PC-3 (cell line): ENCODE measurements around the gene ST8SIA2. TPM values are rescaled to one million over a fixed set of nuclear protein-coding genes. Genes with fewer than 3 reads are reported as not detected.

ENCODE experiments used
- ATAC-seq: fragments of 200-7000 bp; cut with Tn5 transposase; 2 replicates; pipeline ENCODE4 v1.9.1; 2020; ENCODE audit warnings: mild to moderate bottlenecking, moderate library complexity
- BruUV-seq: library from RNA; stranded (reverse); fragments of 400-500 nt; replicated peaks from 2 replicates; lab custom pipeline; 2021; lab: Mats Ljungman, UMichigan
- CTCF ChIA-PET: fragments of 300-600 bp; sonication (Branson Sonifier 250); formaldehyde crosslinking; loops from one replicate; lab custom pipeline; 2022; ENCODE audit warnings: antibody characterized with exemption; lab: Charles Lee
- POLR2A ChIA-PET: fragments of 300-600 bp; sonication (Branson Sonifier 250); formaldehyde crosslinking; loops from one replicate; lab custom pipeline; 2022; ENCODE audit warnings: antibody characterized with exemption; ENCODE audit not compliant: unreplicated experiment; lab: Charles Lee
- DNase-seq: peaks from one replicate; pipeline ENCODE4 v3.0.0-alpha.2; 2015
- H2AFZ ChIP-seq: fragments of 300-600 bp; sonication (generic); 2 replicates; pipeline ENCODE4 v1.6.0; 2016; ENCODE audit warnings: antibody characterized with exemption, low read length
- H3F3A ChIP-seq: fragments of 300-600 bp; sonication (generic); one replicate; pipeline ENCODE4 v1.6.0; 2017; ENCODE audit warnings: antibody characterized with exemption, low read length, control low read depth, mild to moderate bottlenecking; ENCODE audit not compliant: unreplicated experiment
- H3K27ac ChIP-seq: fragments of 300-600 bp; sonication (generic); 2 replicates; pipeline ENCODE4 v1.5.1; 2016; ENCODE audit warnings: mild to moderate bottlenecking, low read length
- H3K27me3 ChIP-seq: fragments of 300-600 bp; sonication (generic); 2 replicates; pipeline ENCODE4 v1.6.1; 2016; ENCODE audit warnings: low read length, mixed read lengths
- H3K36me3 ChIP-seq: fragments of 300-600 bp; sonication (generic); 2 replicates; pipeline ENCODE4 v1.6.1; 2016; ENCODE audit warnings: low read depth, mixed run types, low read length, mixed read lengths
- H3K4me1 ChIP-seq: fragments of 300-600 bp; sonication (generic); 2 replicates; pipeline ENCODE4 v1.5.1; 2016; ENCODE audit warnings: low read length; ENCODE audit not compliant: insufficient read depth
- H3K4me2 ChIP-seq: fragments of 300-600 bp; sonication (generic); 2 replicates; pipeline ENCODE4 v1.6.0; 2016; ENCODE audit warnings: low read length
- H3K4me3 ChIP-seq: fragments of 300-600 bp; sonication (generic); 2 replicates; pipeline ENCODE4 v1.5.1; 2016; ENCODE audit warnings: mild to moderate bottlenecking, low read length, mixed read lengths
- H3K79me2 ChIP-seq: fragments of 300-600 bp; sonication (generic); 2 replicates; pipeline ENCODE4 v1.6.1; 2017; ENCODE audit warnings: low read length, mixed read lengths
- H3K9ac ChIP-seq: fragments of 300-600 bp; sonication (generic); 2 replicates; pipeline ENCODE4 v1.6.0; 2016; ENCODE audit warnings: mild to moderate bottlenecking, low read length
- H3K9me2 ChIP-seq: fragments of 300-600 bp; sonication (generic); replicated peaks from 2 replicates; pipeline ENCODE4 v1.6.1; 2016; ENCODE audit warnings: mixed run types, low read length, mixed read lengths
- H3K9me3 ChIP-seq: fragments of 300-600 bp; sonication (generic); 2 replicates; pipeline ENCODE4 v1.6.1; 2016; ENCODE audit warnings: low read length, mixed read lengths
- H4K20me1 ChIP-seq: fragments of 300-600 bp; sonication (generic); 2 replicates; pipeline ENCODE4 v1.6.1; 2016; ENCODE audit warnings: low read length, mixed read lengths
- CTCF ChIP-seq: fragments of 300-600 bp; sonication (generic); conservative IDR thresholded peaks from 2 replicates; pipeline ENCODE4 v1.5.1; 2017; ENCODE audit warnings: antibody characterized with exemption, low read depth, mild to moderate bottlenecking, low read length
- EZH2 ChIP-seq: fragments of 300-600 bp; sonication (generic); IDR thresholded peaks from one replicate; pipeline ENCODE4 v1.6.1; 2017; ENCODE audit warnings: antibody characterized with exemption, mild to moderate bottlenecking, low read length; ENCODE audit not compliant: unreplicated experiment
- EZH2phosphoT487 ChIP-seq: fragments of 300-600 bp; sonication (generic); IDR thresholded peaks from 2 replicates; pipeline ENCODE4 v1.6.1; 2018; ENCODE audit warnings: mild to moderate bottlenecking, antibody characterized with exemption, low read length, borderline replicate concordance
- intact Hi-C: fragments of 100-400 bp; cut with micrococcal nuclease; formaldehyde crosslinking; loops from 2 replicates; pipeline ENCODE4 v1.9.0; 2023
- total RNA-seq: library from RNA; depleted of rRNA; stranded (reverse); fragments of >200 nt; gene quantifications from 2 replicates; pipeline ENCODE4 v1.2.3, GENCODE V29; 2014

Gene ST8SIA2
- total RNA-seq, 1 experiment from 2014 or later: not detected

- Histone ChIP-seq H3K9me2 (no peaks in the 10 kb centered on the region), H4K20me1 (no peaks in the 10 kb centered on the region), H3K4me1 (no peaks in the 10 kb centered on the region), H3F3A (no peaks in the 10 kb centered on the region), H3K27me3 (peaks cover 68% of the 10 kb centered on the region), H3K36me3 (no peaks in the 10 kb centered on the region), H3K27ac (no peak overlapping the region), H3K4me2 (no peak overlapping the region), H3K9me3 (no peaks in the 10 kb centered on the region), H3K79me2 (no peaks in the 10 kb centered on the region), H3K9ac (no peak overlapping the region), H3K4me3 (no peak overlapping the region), H2AFZ (no peak overlapping the region)
- ChIA-PET POLR2A (no interaction called here), CTCF (no interaction called here)
- TF ChIP-seq EZH2: no peak
- TF ChIP-seq EZH2phosphoT487: no peak
- DNase-seq (peak; percentile 7), ATAC-seq (no peak)
- intact Hi-C loops: no loop called here
- BruUV-seq: no TSS peak
These were observed 28.3 kb downstream of the ST8SIA2 start for GRCh38 chr15:92421976-92422375.

GRCh38 chr15:92425578-92426225 is 32.0 kb downstream of the ST8SIA2 start:
- no peak for ATAC-seq
- intact Hi-C loops: no loop called here
- Histone ChIP-seq H2AFZ (no peak overlapping the region), H3K4me3 (no peak overlapping the region), H4K20me1 (no peaks in the 10 kb centered on the region), H3K9me2 (no peaks in the 10 kb centered on the region), H3K27ac (no peak overlapping the region), H3K9ac (no peak overlapping the region), H3K36me3 (no peaks in the 10 kb centered on the region), H3K79me2 (no peaks in the 10 kb centered on the region), H3K27me3 (peaks cover 63% of the 10 kb centered on the region), H3K4me1 (peaks cover 5% of the 10 kb centered on the region; the same call in 1 of the 2 replicates), H3K9me3 (no peaks in the 10 kb centered on the region), H3K4me2 (no peak overlapping the region), H3F3A (no peaks in the 10 kb centered on the region)
- TF ChIP-seq CTCF (no peak), EZH2phosphoT487 (no peak), EZH2 (no peak)
- CTCF ChIA-PET: no interaction called here
- DNase-seq: no peak
- BruUV-seq: no TSS peak
- POLR2A ChIA-PET: no interaction called here

GRCh38 chr15:92429378-92430068 is 35.8 kb downstream of the ST8SIA2 start:
- ATAC-seq: no peak
- no peak overlapping the region for H2AFZ ChIP-seq

More at GRCh38 chr15:92429378-92430068, 35.8 kb downstream of the ST8SIA2 start:
- Histone ChIP-seq H3K4me1 (peaks cover 5% of the 10 kb centered on the region; the same call in 1 of the 2 replicates), H3K79me2 (no peaks in the 10 kb centered on the region), H3K4me3 (no peak overlapping the region), H3K27me3 (peaks cover 83% of the 10 kb centered on the region), H3K36me3 (no peaks in the 10 kb centered on the region), H4K20me1 (no peaks in the 10 kb centered on the region), H3K9me2 (no peaks in the 10 kb centered on the region), H3K4me2 (peak overlapping the region; percentile 34; the same call in 1 of the 2 replicates), H3K9me3 (no peaks in the 10 kb centered on the region), H3K9ac (no peak overlapping the region), H3F3A (no peaks in the 10 kb centered on the region), H3K27ac (no peak overlapping the region)
- DNase-seq: peak; percentile 56
- BruUV-seq: no TSS peak
- POLR2A ChIA-PET: no interaction called here
- intact Hi-C loops: no loop called here
- TF ChIP-seq EZH2phosphoT487 (no peak), CTCF (no peak), EZH2 (no peak)
- CTCF ChIA-PET: no interaction called here
